SK-N-MC (cell line): ENCODE results near the gene RNU1-3.
"Not testable (repeated sequence)": the region's sequence is repeated elsewhere in the genome, so short reads cannot be mapped to it uniquely, and the experiment has no call there.

Source experiments
- EZH2 ChIP-seq: fragments of 200-600 bp; sonication (generic); IDR thresholded peaks from one replicate; pipeline ENCODE4 v1.6.1; 2017; ENCODE audit warnings: antibody characterized with exemption
- FOXP2 ChIP-seq: optimal IDR thresholded peaks from 2 replicates; pipeline ENCODE3; 2011; ENCODE audit warnings: mild to moderate bottlenecking, moderate library complexity; ENCODE audit not compliant: insufficient read depth; ENCODE audit errors: extremely low read length, control extremely low read depth
- POLR2AphosphoS5 ChIP-seq: IDR thresholded peaks from 2 replicates; pipeline ENCODE4 v1.6.1; 2012; ENCODE audit warnings: mild to moderate bottlenecking, low read depth, low read length, borderline replicate concordance

- TF ChIP-seq EZH2, POLR2AphosphoS5, FOXP2: not testable (repeated sequence)
Measured at GRCh38 chr1:16692283-16692682, 25.5 kb upstream of the RNU1-3 start.
